Effector memory CD8-positive, alpha-beta T cell (primary cell): ENCODE measurements around the gene PURA.

ENCODE experiments used
- ATAC-seq: fragments of 150-1000 bp; cut with Tn5 transposase; replicated peaks from 2 replicates; pipeline ENCODE4 v1.10.0; 2021; ENCODE audit warnings: mild to moderate bottlenecking, moderate library complexity
- DNase-seq, 3 experiments: peaks; one replicate each; pipeline ENCODE4 v3.0.0; 2021
- H3K27ac Mint-ChIP-seq, 2 donors: one replicate each; pipeline ENCODE4 v1.8.0; 2022; ENCODE audit warnings: mild to moderate bottlenecking in 2 of 2, mixed read lengths in 2 of 2, moderate library complexity in 2 of 2
- H3K27me3 Mint-ChIP-seq, 2 donors: one replicate each; pipeline ENCODE4 v1.8.0; 2022; ENCODE audit warnings: mixed read lengths in 2 of 2
- H3K36me3 Mint-ChIP-seq: one replicate; pipeline ENCODE4 v1.8.0; 2022; ENCODE audit warnings: mild to moderate bottlenecking, moderate library complexity, mixed read lengths; ENCODE audit not compliant: insufficient read depth
- H3K4me1 Mint-ChIP-seq, 2 donors: one replicate each; pipeline ENCODE4 v1.8.0; 2022; ENCODE audit warnings: low read depth in 2 of 2, mixed read lengths in 2 of 2
- H3K4me3 Mint-ChIP-seq, 2 donors: one replicate each; pipeline ENCODE4 v1.8.0; 2022; ENCODE audit warnings: mild to moderate bottlenecking in 2 of 2, mixed read lengths in 2 of 2, moderate library complexity in 2 of 2
- H3K9me3 Mint-ChIP-seq, 2 donors: one replicate each; pipeline ENCODE4 v1.8.0; 2022; ENCODE audit warnings: mixed read lengths in 2 of 2

The PURA gene

DNA sequence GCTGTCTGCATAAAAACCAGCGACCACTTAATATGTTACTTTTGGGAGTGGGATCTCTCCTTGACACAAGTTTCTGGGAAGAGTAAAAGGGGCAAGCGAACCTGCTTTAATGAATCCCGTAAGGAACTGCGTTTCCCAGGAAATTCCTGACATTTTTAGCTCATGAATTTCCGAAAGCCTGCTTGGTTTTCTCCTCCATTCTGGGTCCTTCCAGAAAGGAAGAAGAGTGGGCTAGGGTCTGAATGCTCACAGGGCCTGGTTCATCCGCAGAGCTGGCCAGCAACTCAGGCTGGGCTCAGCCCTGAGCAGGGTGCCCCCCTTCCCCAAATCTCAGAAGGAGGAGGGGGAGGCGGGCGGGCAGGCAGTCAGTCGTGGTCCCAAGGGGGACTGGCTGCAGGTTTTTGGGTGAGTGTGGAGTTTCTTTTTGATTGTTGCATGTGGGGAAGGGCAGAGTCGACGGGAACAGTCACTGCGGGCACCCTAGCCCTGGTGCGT lies 1.2 kb upstream of the PURA start:
- Mint-ChIP-seq H3K36me3 (peaks cover 38% of the 10 kb centered on the region), H3K4me1 (peaks cover 46 to 58% of the 10 kb centered on the region in 2 donors), H3K9me3 (no peaks in the 10 kb centered on the region), H3K4me3 (peak overlapping the region; percentile 88 to 93), H3K27me3 (no peaks in the 10 kb centered on the region), H3K27ac (peak overlapping the region; percentile 91 to 97)
- DNase-seq = no peak
- no peak for ATAC-seq

DNA sequence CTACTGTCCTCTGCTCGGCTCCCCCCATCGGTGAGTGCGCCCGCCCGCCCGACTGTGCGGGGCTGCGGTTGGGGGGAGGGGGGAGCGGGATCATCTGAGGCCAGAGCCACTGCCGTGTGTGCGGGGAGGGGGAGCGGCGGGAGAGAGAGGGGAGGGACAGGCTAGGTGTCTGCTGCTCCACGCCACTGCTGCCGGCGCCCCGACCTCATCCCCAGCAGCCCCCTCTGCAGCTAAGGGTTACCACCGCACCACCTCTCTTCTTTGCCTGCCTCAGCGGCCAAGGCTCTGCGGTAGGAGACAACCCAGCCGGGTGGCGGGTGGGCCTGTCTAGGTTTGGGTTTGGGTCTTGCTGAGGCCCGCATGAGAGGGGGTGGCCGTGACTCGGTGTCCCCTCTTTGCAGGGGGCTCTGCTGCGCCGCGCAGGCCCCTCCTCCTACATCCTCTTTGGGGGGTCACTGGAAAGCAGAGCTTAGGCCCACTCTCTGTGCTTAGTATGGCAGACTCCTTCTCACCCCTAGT lies 670 bp upstream of the PURA start:
- H3K27me3 Mint-ChIP-seq = no peaks in the 10 kb centered on the region
- H3K4me3 Mint-ChIP-seq = peak overlapping the region; percentile 88 to 93
- peak in 2 of 3 experiments; percentile 8 to 22 for DNase-seq
- peaks cover 34% of the 10 kb centered on the region for H3K36me3 Mint-ChIP-seq
- ATAC-seq = peak; percentile 16
- peak overlapping the region; percentile 91 to 97 for H3K27ac Mint-ChIP-seq
- H3K4me1 Mint-ChIP-seq = peaks cover 50 to 60% of the 10 kb centered on the region in 2 donors
- H3K9me3 Mint-ChIP-seq = no peaks in the 10 kb centered on the region

DNA sequence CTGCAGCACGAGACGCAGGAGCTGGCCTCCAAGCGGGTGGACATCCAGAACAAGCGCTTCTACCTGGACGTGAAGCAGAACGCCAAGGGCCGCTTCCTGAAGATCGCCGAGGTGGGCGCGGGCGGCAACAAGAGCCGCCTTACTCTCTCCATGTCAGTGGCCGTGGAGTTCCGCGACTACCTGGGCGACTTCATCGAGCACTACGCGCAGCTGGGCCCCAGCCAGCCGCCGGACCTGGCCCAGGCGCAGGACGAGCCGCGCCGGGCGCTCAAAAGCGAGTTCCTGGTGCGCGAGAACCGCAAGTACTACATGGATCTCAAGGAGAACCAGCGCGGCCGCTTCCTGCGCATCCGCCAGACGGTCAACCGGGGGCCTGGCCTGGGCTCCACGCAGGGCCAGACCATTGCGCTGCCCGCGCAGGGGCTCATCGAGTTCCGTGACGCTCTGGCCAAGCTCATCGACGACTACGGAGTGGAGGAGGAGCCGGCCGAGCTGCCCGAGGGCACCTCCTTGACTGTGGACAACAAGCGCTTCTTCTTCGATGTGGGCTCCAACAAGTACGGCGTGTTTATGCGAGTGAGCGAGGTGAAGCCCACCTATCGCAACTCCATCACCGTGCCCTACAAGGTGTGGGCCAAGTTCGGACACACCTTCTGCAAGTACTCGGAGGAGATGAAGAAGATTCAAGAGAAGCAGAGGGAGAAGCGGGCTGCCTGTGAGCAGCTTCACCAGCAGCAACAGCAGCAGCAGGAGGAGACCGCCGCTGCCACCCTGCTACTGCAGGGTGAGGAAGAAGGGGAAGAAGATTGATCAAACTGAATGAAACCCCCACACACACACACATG lies 654 bp downstream of the PURA start:
- Mint-ChIP-seq H3K4me1 (peaks cover 43 to 53% of the 10 kb centered on the region in 2 donors), H3K27ac (peak overlapping the region; percentile 91 to 97), H3K4me3 (peak overlapping the region; percentile 88 to 93), H3K36me3 (peaks cover 26% of the 10 kb centered on the region), H3K9me3 (no peaks in the 10 kb centered on the region), H3K27me3 (no peaks in the 10 kb centered on the region)
- DNase-seq = peak; percentile 17 to 42 (median 24)
- peak; percentile 8 for ATAC-seq

DNA sequence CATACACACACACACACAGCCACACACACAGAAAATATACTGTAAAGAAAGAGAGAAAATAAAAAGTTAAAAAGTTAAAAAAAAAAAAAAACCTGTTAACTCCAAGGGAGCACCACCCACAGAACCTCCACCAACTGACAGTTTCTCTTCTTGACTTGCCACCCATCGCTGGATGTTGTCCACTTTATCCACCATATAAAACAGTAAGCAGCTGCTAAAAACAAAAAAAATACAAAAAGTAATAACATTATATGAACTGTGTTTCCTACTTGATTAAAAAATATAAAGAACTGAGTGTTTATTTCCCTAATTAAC lies 1.2 kb downstream of the PURA start:
- H3K27ac Mint-ChIP-seq = peak overlapping the region; percentile 91 to 97
- ATAC-seq (no peak), DNase-seq (no peak)
- peaks cover 43 to 52% of the 10 kb centered on the region in 2 donors for H3K4me1 Mint-ChIP-seq
- peaks cover 26% of the 10 kb centered on the region for H3K36me3 Mint-ChIP-seq
- H3K9me3 Mint-ChIP-seq = no peaks in the 10 kb centered on the region
- H3K27me3 Mint-ChIP-seq = no peaks in the 10 kb centered on the region
- peak overlapping the region; percentile 88 to 93 for H3K4me3 Mint-ChIP-seq

DNA sequence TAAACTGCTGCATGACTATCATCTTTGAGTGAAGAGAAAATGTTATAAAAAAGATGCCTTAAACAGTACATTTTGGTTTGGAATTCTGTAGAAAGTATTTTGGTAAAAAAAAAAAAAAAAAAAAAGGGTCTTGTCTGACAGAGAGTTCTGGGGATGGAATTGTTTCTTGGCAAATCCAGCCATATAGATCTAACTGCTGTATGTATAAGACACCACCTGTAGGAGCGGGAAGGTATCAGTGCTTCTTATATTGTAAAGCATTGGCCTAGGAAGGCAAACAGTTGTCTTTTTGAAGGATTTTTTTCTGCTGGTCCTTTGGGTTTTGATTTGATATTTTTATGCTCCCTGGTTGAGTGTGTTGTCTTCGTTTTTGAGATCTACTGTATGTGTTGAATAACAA lies 2.8 kb downstream of the PURA start:
- peaks cover 26% of the 10 kb centered on the region for H3K36me3 Mint-ChIP-seq
- no peaks in the 10 kb centered on the region for H3K9me3 Mint-ChIP-seq
- H3K27ac Mint-ChIP-seq = peak overlapping the region in 1 of 2 donors; percentile 63
- DNase-seq (no peak), ATAC-seq (no peak)
- peak overlapping the region in 1 of 2 donors; percentile 93 for H3K4me3 Mint-ChIP-seq
- peaks cover 44 to 53% of the 10 kb centered on the region in 2 donors for H3K4me1 Mint-ChIP-seq
- H3K27me3 Mint-ChIP-seq = no peaks in the 10 kb centered on the region

DNA sequence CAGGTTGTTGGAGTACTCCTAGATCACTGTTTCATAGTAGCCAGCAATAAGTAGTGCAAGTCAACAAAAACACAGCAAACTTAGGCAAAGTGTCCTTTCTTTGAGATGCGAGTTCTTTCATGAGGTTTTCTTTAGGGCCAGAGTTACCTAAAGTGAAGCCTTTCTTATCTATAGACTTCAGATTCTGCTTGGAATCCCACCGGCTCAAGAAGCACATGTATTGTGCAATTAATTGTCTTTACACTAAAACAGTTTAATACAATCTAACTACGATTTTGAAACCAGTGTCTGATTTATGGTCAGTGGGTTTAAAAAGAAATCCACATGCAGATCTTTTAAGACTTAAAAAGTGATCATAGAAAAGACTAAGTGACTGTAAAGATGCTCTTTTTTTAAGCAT lies 3.6 kb downstream of the PURA start:
- Mint-ChIP-seq H3K27me3 (no peaks in the 10 kb centered on the region), H3K27ac (no peak overlapping the region), H3K9me3 (no peaks in the 10 kb centered on the region), H3K4me1 (peaks cover 39 to 48% of the 10 kb centered on the region in 2 donors), H3K4me3 (no peak overlapping the region), H3K36me3 (peaks cover 26% of the 10 kb centered on the region)
- no peak for ATAC-seq
- DNase-seq = no peak

DNA sequence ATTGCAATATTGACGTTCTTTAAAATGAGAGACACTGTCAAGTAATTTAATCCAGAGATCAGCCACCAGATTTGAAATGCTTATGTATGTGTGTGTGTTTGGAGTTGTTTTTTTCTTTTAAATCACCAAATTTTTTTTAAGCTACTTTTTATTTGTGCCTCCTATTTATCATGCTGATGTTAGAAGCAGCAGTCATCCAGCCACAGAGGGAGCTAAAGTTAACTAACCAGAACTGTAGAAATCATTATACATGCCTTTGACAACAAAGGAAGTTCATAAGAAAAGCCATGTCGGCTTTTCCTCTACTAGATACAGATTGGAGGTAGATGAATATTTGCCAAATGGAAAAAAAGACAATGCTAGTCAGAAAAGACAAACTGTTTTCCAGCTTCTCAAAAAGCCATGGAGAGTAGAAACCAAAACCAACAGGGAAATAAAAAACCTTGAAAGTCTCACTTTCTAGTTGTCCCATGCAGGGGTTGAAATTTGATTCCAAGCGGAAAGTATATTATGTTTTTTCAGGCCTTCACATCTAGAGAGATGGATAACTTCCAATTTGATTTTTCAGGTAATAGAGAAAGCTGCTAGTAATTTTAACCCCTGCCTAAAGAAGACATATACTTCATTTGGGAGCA lies 4.5 kb downstream of the PURA start:
- H3K4me1 Mint-ChIP-seq = peaks cover 36 to 52% of the 10 kb centered on the region in 2 donors
- no peak overlapping the region for H3K4me3 Mint-ChIP-seq
- no peaks in the 10 kb centered on the region for H3K9me3 Mint-ChIP-seq
- no peak for DNase-seq
- H3K27me3 Mint-ChIP-seq = no peaks in the 10 kb centered on the region
- ATAC-seq = no peak
- H3K36me3 Mint-ChIP-seq = peaks cover 18% of the 10 kb centered on the region
- peak overlapping the region in 1 of 2 donors; percentile 45 for H3K27ac Mint-ChIP-seq

DNA sequence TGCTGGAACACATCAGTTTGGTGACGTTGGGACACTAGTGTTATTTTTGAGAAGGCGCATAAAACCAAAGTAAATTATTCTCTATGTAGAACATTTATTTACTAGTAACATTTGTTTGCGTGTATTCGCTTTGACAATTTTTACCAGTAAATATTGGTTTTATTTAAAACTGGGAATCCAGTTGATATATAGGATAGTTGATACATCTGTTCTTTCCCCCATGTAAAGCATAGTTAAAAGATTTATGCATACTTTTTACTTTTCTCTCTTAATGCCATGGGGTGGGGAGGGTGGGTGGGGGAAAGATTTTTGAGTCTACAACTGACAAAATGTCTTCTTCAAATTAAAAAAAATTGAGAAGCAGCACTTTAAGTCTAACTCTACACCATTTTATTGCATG lies 11.7 kb downstream of the PURA start, which contains the start of gene IGIP:
IGIP (plus strand) TSS at position 301 of the 400 bp plus-strand sequence. CDS start 2,540 bp downstream, outside the sequence.
- peaks cover 15 to 34% of the 10 kb centered on the region in 2 donors for H3K4me1 Mint-ChIP-seq
- no peaks in the 10 kb centered on the region for H3K9me3 Mint-ChIP-seq
- H3K4me3 Mint-ChIP-seq = no peak within 1 kb of the TSS
- no peaks in the 10 kb centered on the region for H3K36me3 Mint-ChIP-seq
- no peaks in the 10 kb centered on the region for H3K27me3 Mint-ChIP-seq
- no peak for ATAC-seq
- DNase-seq = no peak
- H3K27ac Mint-ChIP-seq = no peak within 1 kb of the TSS

DNA sequence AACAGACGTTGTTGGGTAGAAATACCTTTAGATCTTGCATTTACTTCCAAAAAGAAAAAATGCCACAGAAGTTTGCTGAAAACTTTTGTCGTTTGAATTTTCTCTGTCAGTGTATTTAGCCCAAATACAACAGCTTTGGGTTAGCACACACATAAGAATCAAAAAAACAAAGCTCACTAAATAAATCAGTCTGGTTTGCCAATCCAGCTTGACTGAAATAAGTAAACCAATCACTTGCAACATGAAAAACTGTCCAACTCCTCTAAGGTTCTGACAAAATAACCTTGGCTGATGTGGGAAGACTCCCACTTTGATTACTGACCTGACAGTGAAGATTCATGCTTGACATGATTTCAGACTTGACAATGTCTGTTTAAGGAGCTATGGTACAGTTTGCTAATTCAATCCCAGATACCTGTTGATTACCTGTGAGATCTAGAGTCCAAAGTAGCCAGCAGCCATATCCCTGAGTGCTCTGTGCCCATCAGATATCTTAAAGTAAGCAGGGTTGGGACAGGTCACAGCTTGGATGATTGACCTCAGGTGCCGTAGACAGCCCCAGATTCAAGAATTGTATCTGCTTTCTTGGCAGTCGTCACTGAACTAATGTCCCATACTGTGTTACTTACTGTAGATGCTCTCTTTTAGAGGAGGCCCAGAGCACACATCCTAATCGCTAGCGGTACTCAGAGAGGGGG lies 12.6 kb downstream of the PURA start:
- ATAC-seq = no peak
- no peak for DNase-seq
- H3K4me1 Mint-ChIP-seq = peaks cover 14 to 33% of the 10 kb centered on the region in 2 donors

DNA sequence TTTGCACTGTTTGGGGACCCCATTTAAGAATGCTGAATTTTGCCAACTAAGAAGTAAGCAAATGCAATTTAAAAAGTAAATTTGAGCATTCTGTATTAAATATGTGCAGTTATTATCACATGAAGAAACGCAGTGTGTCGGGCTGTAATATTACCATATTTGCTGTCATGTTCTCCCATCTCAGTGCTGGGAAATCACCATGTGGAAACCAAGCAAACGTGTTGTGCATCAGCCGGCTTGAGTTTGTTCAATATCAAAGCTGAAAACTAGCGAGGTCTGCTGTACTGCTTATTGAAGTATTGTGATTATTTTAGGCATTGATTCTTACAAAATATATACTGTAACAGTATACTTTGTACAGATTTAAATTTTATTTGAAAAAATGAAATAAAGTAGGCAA lies 14.5 kb downstream of the PURA start:
- no peaks in the 10 kb centered on the region for H3K27me3 Mint-ChIP-seq
- no peak overlapping the region for H3K27ac Mint-ChIP-seq
- H3K4me1 Mint-ChIP-seq = peaks cover 19 to 40% of the 10 kb centered on the region in 2 donors
- H3K4me3 Mint-ChIP-seq = no peak overlapping the region
- ATAC-seq = no peak
- H3K36me3 Mint-ChIP-seq = no peaks in the 10 kb centered on the region
- H3K9me3 Mint-ChIP-seq = no peaks in the 10 kb centered on the region
- no peak for DNase-seq

More for the DNA sequence above, 12.6 kb downstream of the PURA start:
- H3K27ac Mint-ChIP-seq = no peak overlapping the region
- H3K36me3 Mint-ChIP-seq = no peaks in the 10 kb centered on the region
- no peak overlapping the region for H3K4me3 Mint-ChIP-seq
- no peaks in the 10 kb centered on the region for H3K27me3 Mint-ChIP-seq
- no peaks in the 10 kb centered on the region for H3K9me3 Mint-ChIP-seq

DNA sequence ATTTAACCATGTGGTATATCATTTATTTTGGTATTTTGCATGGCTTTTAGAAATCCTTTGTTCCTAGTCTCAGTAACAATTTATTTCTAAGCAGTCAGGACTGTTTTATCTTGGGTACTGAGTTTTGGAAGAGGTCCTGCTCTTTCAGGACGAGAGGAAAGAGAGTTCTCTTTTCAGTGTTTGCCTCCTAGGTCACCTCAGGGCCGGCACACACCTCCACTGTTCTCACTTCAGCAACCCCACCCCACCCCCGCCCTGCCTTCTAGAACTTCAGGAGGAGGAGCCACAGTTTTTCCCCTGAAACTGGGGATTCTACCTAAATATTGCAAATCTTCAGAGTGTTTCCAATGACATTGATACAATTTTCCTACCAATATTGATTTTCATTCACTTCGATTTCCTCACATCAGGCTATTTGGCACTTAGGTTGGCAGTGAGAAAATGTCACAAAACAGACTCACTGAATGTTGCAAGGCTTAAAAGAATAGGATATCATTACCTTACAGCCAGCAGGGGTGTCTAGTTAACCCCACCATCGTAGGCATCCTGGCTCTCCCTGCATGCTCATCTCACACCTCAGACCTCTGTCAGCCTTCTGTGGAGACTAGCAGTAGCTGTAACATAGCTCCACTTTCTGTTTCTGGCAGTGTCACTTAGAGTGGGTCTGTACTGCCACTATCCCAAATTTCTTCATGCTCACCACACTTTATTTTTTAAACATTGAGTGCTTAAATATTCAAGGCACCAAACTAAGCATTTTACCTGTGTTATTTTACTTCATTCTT lies 17.2 kb downstream of the PURA start:
- no peaks in the 10 kb centered on the region for H3K27me3 Mint-ChIP-seq
- no peaks in the 10 kb centered on the region for H3K9me3 Mint-ChIP-seq
- peak; percentile 48 for ATAC-seq
- no peak for DNase-seq
- peaks cover 33 to 46% of the 10 kb centered on the region in 2 donors for H3K4me1 Mint-ChIP-seq
- H3K27ac Mint-ChIP-seq = no peak overlapping the region
- no peak overlapping the region for H3K4me3 Mint-ChIP-seq
- no peaks in the 10 kb centered on the region for H3K36me3 Mint-ChIP-seq

DNA sequence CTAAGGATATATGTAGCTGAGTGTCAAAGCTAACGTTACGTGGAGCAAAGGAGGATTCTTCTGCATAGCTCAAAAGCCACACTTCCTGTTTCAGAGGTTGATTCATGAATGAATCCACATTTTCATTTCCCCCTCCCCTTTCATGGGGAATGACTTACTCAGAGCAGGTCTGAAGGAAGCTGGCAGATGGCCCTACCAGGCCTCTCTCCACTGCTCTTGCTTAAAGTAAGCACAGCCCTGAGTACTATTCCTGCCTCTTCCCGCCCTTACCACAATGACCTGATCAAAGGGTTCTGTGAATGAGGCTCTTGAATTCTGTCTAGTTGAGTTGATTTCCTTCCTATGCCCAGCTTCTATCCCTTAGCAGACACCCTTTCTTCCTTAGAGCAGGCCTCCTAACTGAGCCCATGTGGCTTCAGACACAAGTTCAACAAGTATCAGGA lies 18.1 kb downstream of the PURA start:
- Mint-ChIP-seq H3K27me3 (no peaks in the 10 kb centered on the region), H3K4me3 (no peak overlapping the region), H3K27ac (peak overlapping the region; percentile 23 to 70), H3K36me3 (no peaks in the 10 kb centered on the region), H3K4me1 (peaks cover 30 to 46% of the 10 kb centered on the region in 2 donors), H3K9me3 (no peaks in the 10 kb centered on the region)
- no peak for DNase-seq
- peak; percentile 33 for ATAC-seq
